GM23338 (cell line): ENCODE data around the gene CTF1. TPM values are rescaled to one million over a fixed set of nuclear protein-coding genes. Genes with fewer than 3 reads are reported as not detected.
A peak's percentile ranks its signal among the peaks of the same experiment; 100 is the strongest.

Experiments used
- ATAC-seq: fragments of 200-7000 bp; cut with Tn5 transposase; 3 replicates; pipeline ENCODE4 v1.9.1; 2020
- DNase-seq: peaks from one replicate; pipeline ENCODE4 v3.0.0-alpha.2; 2015; ENCODE audit warnings: low spot score
- H2AFZ ChIP-seq: fragments of 200-600 bp; sonication (generic); 2 replicates; pipeline ENCODE4 v1.8.0; 2016; ENCODE audit warnings: antibody characterized with exemption, mild to moderate bottlenecking, moderate library complexity
- H3F3A ChIP-seq: fragments of 200-600 bp; sonication (generic); replicated peaks from 2 replicates; pipeline ENCODE4 v1.8.0; 2017; ENCODE audit warnings: antibody characterized with exemption, mixed run types, low read depth
- H3K27ac ChIP-seq: fragments of 200-600 bp; sonication (generic); 2 replicates; pipeline ENCODE4 v1.6.1; 2016; ENCODE audit warnings: low read depth
- H3K27me3 ChIP-seq: fragments of 200-600 bp; sonication (generic); 2 replicates; pipeline ENCODE4 v1.8.0; 2016; ENCODE audit warnings: mild to moderate bottlenecking, mixed run types, moderate library complexity; ENCODE audit not compliant: insufficient read depth
- H3K36me3 ChIP-seq: fragments of 200-600 bp; sonication (generic); 2 replicates; pipeline ENCODE4 v1.8.0; 2016; ENCODE audit warnings: mild to moderate bottlenecking; ENCODE audit not compliant: insufficient read depth
- H3K4me1 ChIP-seq: fragments of 200-600 bp; sonication (generic); 2 replicates; pipeline ENCODE4 v1.8.0; 2016; ENCODE audit warnings: mild to moderate bottlenecking, moderate library complexity; ENCODE audit not compliant: insufficient read depth
- H3K4me2 ChIP-seq: fragments of 200-600 bp; sonication (generic); 2 replicates; pipeline ENCODE4 v1.7.1; 2017; ENCODE audit warnings: mixed run types
- H3K4me3 ChIP-seq: fragments of 200-600 bp; sonication (generic); 2 replicates; pipeline ENCODE4 v1.6.1; 2016; ENCODE audit warnings: mixed run types
- H3K79me2 ChIP-seq: fragments of 200-600 bp; sonication (generic); replicated peaks from 2 replicates; pipeline ENCODE4 v1.8.0; 2017; ENCODE audit warnings: mild to moderate bottlenecking; ENCODE audit not compliant: insufficient read depth
- H3K9me2 ChIP-seq: fragments of 200-600 bp; sonication (generic); 2 replicates; pipeline ENCODE4 v1.8.0; 2017; ENCODE audit not compliant: insufficient read depth
- H4K20me1 ChIP-seq: fragments of 200-600 bp; sonication (generic); replicated peaks from 2 replicates; pipeline ENCODE4 v1.8.0; 2017; ENCODE audit warnings: mild to moderate bottlenecking; ENCODE audit not compliant: insufficient read depth
- H3K27ac Mint-ChIP-seq: 2 replicates; pipeline ENCODE4 v1.8.0; 2020; ENCODE audit warnings: inconsistent platforms, mild to moderate bottlenecking, moderate library complexity, mixed read lengths
- H3K27me3 Mint-ChIP-seq: 3 replicates; pipeline ENCODE4 v1.8.0; 2022; ENCODE audit warnings: low read depth, mild to moderate bottlenecking, moderate library complexity, mixed read lengths, inconsistent platforms; ENCODE audit not compliant: insufficient read depth, poor library complexity
- H3K36me3 Mint-ChIP-seq: 3 replicates; pipeline ENCODE4 v1.8.0; 2021; ENCODE audit warnings: low read depth, mild to moderate bottlenecking, inconsistent platforms, moderate library complexity, mixed read lengths
- H3K4me1 Mint-ChIP-seq: 3 replicates; pipeline ENCODE4 v1.8.0; 2020; ENCODE audit warnings: mild to moderate bottlenecking, inconsistent platforms, mixed read lengths
- H3K4me3 Mint-ChIP-seq: 3 replicates; pipeline ENCODE4 v1.8.0; 2021; ENCODE audit warnings: moderate library complexity, mild to moderate bottlenecking, inconsistent platforms, mixed read lengths
- H3K9me3 Mint-ChIP-seq: 3 replicates; pipeline ENCODE4 v1.8.0; 2020; ENCODE audit warnings: moderate library complexity, mild to moderate bottlenecking, inconsistent platforms, mixed read lengths
- CREB1 ChIP-seq: fragments of 250-450 bp; sonication (Bioruptor Pico); IDR thresholded peaks from 2 replicates; pipeline ENCODE4 v1.5.0; 2020; ENCODE audit warnings: low read depth, mild to moderate bottlenecking, moderate library complexity
- CTCF ChIP-seq, 2 experiments: fragments of 200-600 bp in 1 of 2; sonication (generic) in 1 of 2; conservative IDR thresholded peaks; 2 replicates each; pipeline versions ENCODE4 v1.5.1 to v1.6.1; 2016 to 2017; ENCODE audit warnings: antibody characterized with exemption in 2 of 2, low read depth in 2 of 2, mild to moderate bottlenecking in 2 of 2, moderate library complexity in 1 of 2
- ETS1 ChIP-seq: IDR thresholded peaks from 2 replicates; pipeline ENCODE4 v1.6.1; 2016; ENCODE audit warnings: antibody characterized with exemption
- EZH2phosphoT487 ChIP-seq: fragments of 200-600 bp; sonication (generic); IDR thresholded peaks from one replicate; pipeline ENCODE4 v1.8.1; 2018; ENCODE audit warnings: antibody characterized with exemption; ENCODE audit not compliant: unreplicated experiment
- POLR2AphosphoS5 ChIP-seq: IDR thresholded peaks from 2 replicates; pipeline ENCODE4 v1.6.1; 2016; ENCODE audit warnings: antibody characterized with exemption, low read depth
- ZNF114 ChIP-seq: fragments of 250-450 bp; sonication (Bioruptor Pico); IDR thresholded peaks from 2 replicates; pipeline ENCODE4 v1.5.0; 2020; ENCODE audit warnings: mild to moderate bottlenecking, moderate library complexity
- ZNF331 ChIP-seq: fragments of 250-450 bp; sonication (Bioruptor Pico); IDR thresholded peaks from 2 replicates; pipeline ENCODE4 v1.5.0; 2020; ENCODE audit warnings: low read depth, mild to moderate bottlenecking, moderate library complexity
- ZNF462 ChIP-seq: fragments of 250-450 bp; sonication (Bioruptor Pico); IDR thresholded peaks from 2 replicates; pipeline ENCODE4 v1.5.0; 2020; ENCODE audit warnings: mild to moderate bottlenecking, moderate library complexity
- polyA plus RNA-seq: library from polyadenylated mRNA; unstranded; fragments of >200 nt; fragmentation: Nextera tagmentation; extraction: Ambion mirVana; gene quantifications from 2 replicates; pipeline ENCODE4 v1.2.1, GENCODE V29; 2016
- total RNA-seq: library from RNA; depleted of rRNA; stranded (reverse); fragments of >200 nt; shearing (Covaris generic); gene quantifications from 2 replicates; pipeline ENCODE4 v1.2.3, GENCODE V29; 2014

Gene CTF1
- total and polyA plus RNA-seq, 2 experiments from 2014 or later: 0.24 to 0.52 TPM

GRCh38 chr16:30866031-30866430, 30.4 kb upstream of the CTF1 start (continued):
- TF ChIP-seq ZNF462 (CRISPR knock-in tag) (no peak), EZH2phosphoT487 (no peak), CREB1 (CRISPR knock-in tag) (no peak), ZNF331 (CRISPR knock-in tag) (no peak), CTCF (conservative IDR thresholded peaks at IDR 0.05; ENCODE audit: low read depth in 2 of 2) (no peak)

- TF ChIP-seq ETS1 (no peak), ZNF331 (CRISPR knock-in tag) (no peak), CREB1 (CRISPR knock-in tag) (no peak), ZNF114 (CRISPR knock-in tag) (no peak), CTCF (conservative IDR thresholded peaks at IDR 0.05; ENCODE audit: low read depth in 2 of 2) (peak; percentile 18 to 19; a peak in 2 of 4 replicates), POLR2AphosphoS5 (no peak)
- Mint-ChIP-seq H3K27me3 (peaks cover 6% of the 10 kb centered on the region), H3K9me3 (no peaks in the 10 kb centered on the region), H3K4me3 (no peak overlapping the region), H3K36me3 (no peaks in the 10 kb centered on the region), H3K27ac (no peak overlapping the region), H3K4me1 (no peaks in the 10 kb centered on the region)
- Histone ChIP-seq H3K4me1 (no peaks in the 10 kb centered on the region), H3K79me2 (no peaks in the 10 kb centered on the region), H3K9me2 (no peaks in the 10 kb centered on the region), H2AFZ (no peak overlapping the region), H3K36me3 (no peaks in the 10 kb centered on the region), H3K27me3 (peaks cover 22% of the 10 kb centered on the region), H4K20me1 (peaks cover 4% of the 10 kb centered on the region), H3K27ac (no peak overlapping the region), H3F3A (no peaks in the 10 kb centered on the region), H3K4me3 (no peak overlapping the region), H3K4me2 (no peak overlapping the region)
- peak; percentile 87 for ATAC-seq
- DNase-seq: peak; percentile 52
These were observed 28.7 kb upstream of the CTF1 start for GRCh38 chr16:30867747-30868146.
